GM23338 (cell line): ENCODE data around the gene STAC2. TPM values are rescaled to one million over a fixed set of nuclear protein-coding genes. Genes with fewer than 3 reads are reported as not detected.
A peak's percentile ranks its signal among the peaks of the same experiment; 100 is the strongest.

ENCODE experiments used
- ATAC-seq: fragments of 200-7000 bp; cut with Tn5 transposase; 3 replicates; pipeline ENCODE4 v1.9.1; 2020
- DNase-seq: peaks from one replicate; pipeline ENCODE4 v3.0.0-alpha.2; 2015; ENCODE audit warnings: low spot score
- H2AFZ ChIP-seq: fragments of 200-600 bp; sonication (generic); 2 replicates; pipeline ENCODE4 v1.8.0; 2016; ENCODE audit warnings: antibody characterized with exemption, mild to moderate bottlenecking, moderate library complexity
- H3F3A ChIP-seq: fragments of 200-600 bp; sonication (generic); replicated peaks from 2 replicates; pipeline ENCODE4 v1.8.0; 2017; ENCODE audit warnings: antibody characterized with exemption, mixed run types, low read depth
- H3K27ac ChIP-seq: fragments of 200-600 bp; sonication (generic); 2 replicates; pipeline ENCODE4 v1.6.1; 2016; ENCODE audit warnings: low read depth
- H3K27me3 ChIP-seq: fragments of 200-600 bp; sonication (generic); 2 replicates; pipeline ENCODE4 v1.8.0; 2016; ENCODE audit warnings: mild to moderate bottlenecking, mixed run types, moderate library complexity; ENCODE audit not compliant: insufficient read depth
- H3K36me3 ChIP-seq: fragments of 200-600 bp; sonication (generic); 2 replicates; pipeline ENCODE4 v1.8.0; 2016; ENCODE audit warnings: mild to moderate bottlenecking; ENCODE audit not compliant: insufficient read depth
- H3K4me1 ChIP-seq: fragments of 200-600 bp; sonication (generic); 2 replicates; pipeline ENCODE4 v1.8.0; 2016; ENCODE audit warnings: mild to moderate bottlenecking, moderate library complexity; ENCODE audit not compliant: insufficient read depth
- H3K4me2 ChIP-seq: fragments of 200-600 bp; sonication (generic); 2 replicates; pipeline ENCODE4 v1.7.1; 2017; ENCODE audit warnings: mixed run types
- H3K4me3 ChIP-seq: fragments of 200-600 bp; sonication (generic); 2 replicates; pipeline ENCODE4 v1.6.1; 2016; ENCODE audit warnings: mixed run types
- H3K79me2 ChIP-seq: fragments of 200-600 bp; sonication (generic); replicated peaks from 2 replicates; pipeline ENCODE4 v1.8.0; 2017; ENCODE audit warnings: mild to moderate bottlenecking; ENCODE audit not compliant: insufficient read depth
- H3K9me2 ChIP-seq: fragments of 200-600 bp; sonication (generic); 2 replicates; pipeline ENCODE4 v1.8.0; 2017; ENCODE audit not compliant: insufficient read depth
- H4K20me1 ChIP-seq: fragments of 200-600 bp; sonication (generic); replicated peaks from 2 replicates; pipeline ENCODE4 v1.8.0; 2017; ENCODE audit warnings: mild to moderate bottlenecking; ENCODE audit not compliant: insufficient read depth
- H3K27ac Mint-ChIP-seq: 2 replicates; pipeline ENCODE4 v1.8.0; 2020; ENCODE audit warnings: inconsistent platforms, mild to moderate bottlenecking, moderate library complexity, mixed read lengths
- H3K27me3 Mint-ChIP-seq: 3 replicates; pipeline ENCODE4 v1.8.0; 2022; ENCODE audit warnings: low read depth, mild to moderate bottlenecking, moderate library complexity, mixed read lengths, inconsistent platforms; ENCODE audit not compliant: insufficient read depth, poor library complexity
- H3K36me3 Mint-ChIP-seq: 3 replicates; pipeline ENCODE4 v1.8.0; 2021; ENCODE audit warnings: low read depth, mild to moderate bottlenecking, inconsistent platforms, moderate library complexity, mixed read lengths
- H3K4me1 Mint-ChIP-seq: 3 replicates; pipeline ENCODE4 v1.8.0; 2020; ENCODE audit warnings: mild to moderate bottlenecking, inconsistent platforms, mixed read lengths
- H3K4me3 Mint-ChIP-seq: 3 replicates; pipeline ENCODE4 v1.8.0; 2021; ENCODE audit warnings: moderate library complexity, mild to moderate bottlenecking, inconsistent platforms, mixed read lengths
- H3K9me3 Mint-ChIP-seq: 3 replicates; pipeline ENCODE4 v1.8.0; 2020; ENCODE audit warnings: moderate library complexity, mild to moderate bottlenecking, inconsistent platforms, mixed read lengths
- CTCF ChIP-seq, 2 experiments: fragments of 200-600 bp in 1 of 2; sonication (generic) in 1 of 2; conservative IDR thresholded peaks; 2 replicates each; pipeline versions ENCODE4 v1.5.1 to v1.6.1; 2016 to 2017; ENCODE audit warnings: antibody characterized with exemption in 2 of 2, low read depth in 2 of 2, mild to moderate bottlenecking in 2 of 2, moderate library complexity in 1 of 2
- EZH2 ChIP-seq: fragments of 200-600 bp; sonication (generic); IDR thresholded peaks from one replicate; pipeline ENCODE4 v1.8.0; 2017; ENCODE audit warnings: antibody characterized with exemption, mild to moderate bottlenecking, low read depth; ENCODE audit not compliant: unreplicated experiment
- EZH2phosphoT487 ChIP-seq: fragments of 200-600 bp; sonication (generic); IDR thresholded peaks from one replicate; pipeline ENCODE4 v1.8.1; 2018; ENCODE audit warnings: antibody characterized with exemption; ENCODE audit not compliant: unreplicated experiment
- NANOG ChIP-seq: IDR thresholded peaks from 2 replicates; pipeline ENCODE4 v1.6.1; 2016; ENCODE audit warnings: antibody characterized with exemption, borderline replicate concordance
- STAT1 ChIP-seq: IDR thresholded peaks from one replicate; pipeline ENCODE4 v1.6.1; 2016; ENCODE audit warnings: antibody characterized with exemption; ENCODE audit not compliant: unreplicated experiment
- ZNF331 ChIP-seq: fragments of 250-450 bp; sonication (Bioruptor Pico); IDR thresholded peaks from 2 replicates; pipeline ENCODE4 v1.5.0; 2020; ENCODE audit warnings: low read depth, mild to moderate bottlenecking, moderate library complexity
- polyA plus RNA-seq: library from polyadenylated mRNA; unstranded; fragments of >200 nt; fragmentation: Nextera tagmentation; extraction: Ambion mirVana; gene quantifications from 2 replicates; pipeline ENCODE4 v1.2.1, GENCODE V29; 2016
- total RNA-seq: library from RNA; depleted of rRNA; stranded (reverse); fragments of >200 nt; shearing (Covaris generic); gene quantifications from 2 replicates; pipeline ENCODE4 v1.2.3, GENCODE V29; 2014

The STAC2 gene
- total and polyA plus RNA-seq, 2 experiments from 2014 or later: 1.9 to 3.1 TPM

GRCh38 chr17:39165841-39166349, 59.9 kb downstream of the STAC2 start, which contains the start of gene ARL5C:
Gene ARL5C (minus strand): TSS chr17:39166161. CDS start chr17:39165760, 401 bp downstream.
- peaks cover 9% of the 10 kb centered on the region for H3K4me1 Mint-ChIP-seq
- no peak within 1 kb of the TSS for H3K27ac Mint-ChIP-seq
- DNase-seq (no peak), ATAC-seq (peak; percentile 9)
- H3K9me2 ChIP-seq: no peaks in the 10 kb centered on the region
- no peak within 1 kb of the TSS for H3K27ac ChIP-seq
- peak within 1 kb of the TSS; percentile 81 for H3K4me2 ChIP-seq
- peaks cover 25% of the 10 kb centered on the region for H3K27me3 Mint-ChIP-seq
- H3F3A ChIP-seq: peaks cover 6% of the 10 kb centered on the region; the same call in 1 of the 2 replicates
- H4K20me1 ChIP-seq: no peaks in the 10 kb centered on the region
- H3K27me3 ChIP-seq: peaks cover 33% of the 10 kb centered on the region
- H3K4me1 ChIP-seq: peaks cover 20% of the 10 kb centered on the region; the same call in 1 of the 2 replicates
- H3K79me2 ChIP-seq: no peaks in the 10 kb centered on the region
- no peaks in the 10 kb centered on the region for H3K36me3 ChIP-seq
- H3K4me3 ChIP-seq: peak within 1 kb of the TSS; percentile 87
- peaks cover 7% of the 10 kb centered on the region; the same call in 1 of the 3 replicates for H3K36me3 Mint-ChIP-seq
- TF ChIP-seq EZH2phosphoT487 (no peak), STAT1 (no peak), EZH2 (no peak), CTCF (conservative IDR thresholded peaks at IDR 0.05; ENCODE audit: low read depth in 2 of 2) (no peak), ZNF331 (CRISPR knock-in tag) (no peak), NANOG (no peak)
- H3K9me3 Mint-ChIP-seq: peaks cover 9% of the 10 kb centered on the region; the same call in 2 of the 3 replicates
- peak within 1 kb of the TSS; percentile 89 for H3K4me3 Mint-ChIP-seq
- peak within 1 kb of the TSS; percentile 98 for H2AFZ ChIP-seq

GRCh38 chr17:39165178-39165840, 60.4 kb downstream of the STAC2 start:
- Histone ChIP-seq H3K27me3 (peaks cover 33% of the 10 kb centered on the region), H2AFZ (peak overlapping the region; percentile 98), H3F3A (peaks cover 6% of the 10 kb centered on the region; the same call in 1 of the 2 replicates), H3K4me1 (peaks cover 20% of the 10 kb centered on the region; the same call in 1 of the 2 replicates), H3K4me3 (peak overlapping the region; percentile 87), H3K4me2 (peak overlapping the region; percentile 81), H3K36me3 (no peaks in the 10 kb centered on the region), H3K27ac (no peak overlapping the region), H3K79me2 (no peaks in the 10 kb centered on the region), H3K9me2 (no peaks in the 10 kb centered on the region), H4K20me1 (no peaks in the 10 kb centered on the region)
- peaks cover 9% of the 10 kb centered on the region; the same call in 2 of the 3 replicates for H3K9me3 Mint-ChIP-seq
- DNase-seq: peak; percentile 64
- peaks cover 9% of the 10 kb centered on the region for H3K4me1 Mint-ChIP-seq
- peak overlapping the region; percentile 89 for H3K4me3 Mint-ChIP-seq
- peak; percentile 18 for ATAC-seq
- peaks cover 7% of the 10 kb centered on the region; the same call in 1 of the 3 replicates for H3K36me3 Mint-ChIP-seq
- no peak overlapping the region for H3K27ac Mint-ChIP-seq
- peak; percentile 18 for TF ChIP-seq EZH2
- no peak for TF ChIP-seq EZH2phosphoT487
- peaks cover 25% of the 10 kb centered on the region for H3K27me3 Mint-ChIP-seq
